Measurements from ENCODE around the gene KPNA6.
A peak's percentile ranks its signal among the peaks of the same experiment; 100 is the strongest.

- TF ChIP-seq CTCF (IDR thresholded peaks at IDR 0.05) (peak in 3 of 4 donors; percentile 24 to 41 (median 40)), POLR2A (IDR thresholded peaks at IDR 0.05) (no peak)
Measured at GRCh38 chr1:32104127-32104526, 3.7 kb upstream of the KPNA6 start.
